Skeletal muscle tissue (tissue), 5 donors: ENCODE data around the gene PARL. TPM values are rescaled to one million over a fixed set of nuclear protein-coding genes. Genes with fewer than 3 reads are reported as not detected.

Experiments used
- H3K27ac ChIP-seq: one replicate; pipeline ENCODE4 v1.7.0; 2013; ENCODE audit warnings: mild to moderate bottlenecking, low read depth, low read length, inconsistent platforms
- H3K27me3 ChIP-seq, 3 donors: one replicate each; pipeline ENCODE4 v1.7.0; 2013; ENCODE audit warnings: low read length in 3 of 3; ENCODE audit not compliant: control insufficient read depth in 3 of 3, insufficient read depth in 3 of 3
- H3K36me3 ChIP-seq, 3 donors: one replicate each; pipeline ENCODE4 v1.7.0; 2013; ENCODE audit warnings: low read length in 3 of 3; ENCODE audit not compliant: control insufficient read depth in 3 of 3, insufficient read depth in 3 of 3
- H3K4me1 ChIP-seq, 3 donors: one replicate each; pipeline ENCODE4 v1.7.0; 2013; ENCODE audit warnings: low read length in 3 of 3, mild to moderate bottlenecking in 3 of 3; ENCODE audit not compliant: control insufficient read depth in 3 of 3, insufficient read depth in 3 of 3
- H3K4me3 ChIP-seq, 3 donors: one replicate each; pipeline ENCODE4 v1.7.0; 2013; ENCODE audit warnings: low read length in 3 of 3
- H3K9ac ChIP-seq, 3 donors: one replicate each; pipeline ENCODE4 v1.7.0; 2013; ENCODE audit warnings: low read length in 3 of 3, mild to moderate bottlenecking in 3 of 3, moderate library complexity in 2 of 3, low read depth in 1 of 3
- H3K9me3 ChIP-seq, 3 donors: one replicate each; pipeline ENCODE4 v1.7.0; 2013; ENCODE audit warnings: low read length in 3 of 3; ENCODE audit not compliant: control insufficient read depth in 3 of 3
- small RNA-seq: library from RNA; depleted of rRNA; stranded (forward); fragments of <200 nt; gene quantifications from one replicate; pipeline ENCODE3, GENCODE V24; 2014
- total RNA-seq: library from RNA; depleted of rRNA; stranded (reverse); fragments of >200 nt; gene quantifications from one replicate; pipeline ENCODE4 v1.2.3, GENCODE V29; 2014
- donor health status: Osteomylitis.

Gene PARL
- total RNA-seq, 1 donor from 2014 or later: 35.0 TPM

- Histone ChIP-seq H3K9ac (no peak overlapping the region), H3K36me3 (peaks cover 0 to 32% (median 32%) of the 10 kb centered on the region in 3 donors), H3K27ac (no peak overlapping the region), H3K9me3 (no peaks in the 10 kb centered on the region), H3K27me3 (no peaks in the 10 kb centered on the region), H3K4me3 (no peak overlapping the region), H3K4me1 (no peaks in the 10 kb centered on the region)
Measured at GRCh38 chr3:183782576-183783276, 102.0 kb downstream of the PARL start.

DNA sequence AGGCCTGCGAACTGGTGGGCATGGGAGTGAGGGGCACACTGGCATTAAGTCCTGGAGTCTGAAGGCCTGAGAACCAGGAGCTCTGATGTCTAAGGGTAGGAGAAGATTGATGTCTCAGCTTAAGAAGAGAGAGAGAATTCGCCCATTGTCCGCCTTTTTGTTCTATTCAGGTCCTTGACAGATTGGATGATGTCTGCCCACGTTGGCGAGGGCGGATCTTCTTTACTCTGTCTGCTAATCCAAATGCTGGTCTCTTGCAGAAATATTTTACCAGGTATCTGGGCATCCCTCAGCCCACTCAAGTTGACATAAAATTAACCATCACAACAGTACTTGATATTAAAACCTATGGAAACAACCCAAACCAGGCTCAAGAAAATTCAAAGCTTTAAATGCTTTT, 103.4 kb downstream of the PARL start:
- Histone ChIP-seq H3K27ac (no peak overlapping the region), H3K9ac (no peak overlapping the region), H3K4me1 (no peaks in the 10 kb centered on the region), H3K9me3 (no peaks in the 10 kb centered on the region), H3K4me3 (no peak overlapping the region), H3K36me3 (peaks cover 5 to 29% (median 24%) of the 10 kb centered on the region in 3 donors), H3K27me3 (no peaks in the 10 kb centered on the region)

DNA sequence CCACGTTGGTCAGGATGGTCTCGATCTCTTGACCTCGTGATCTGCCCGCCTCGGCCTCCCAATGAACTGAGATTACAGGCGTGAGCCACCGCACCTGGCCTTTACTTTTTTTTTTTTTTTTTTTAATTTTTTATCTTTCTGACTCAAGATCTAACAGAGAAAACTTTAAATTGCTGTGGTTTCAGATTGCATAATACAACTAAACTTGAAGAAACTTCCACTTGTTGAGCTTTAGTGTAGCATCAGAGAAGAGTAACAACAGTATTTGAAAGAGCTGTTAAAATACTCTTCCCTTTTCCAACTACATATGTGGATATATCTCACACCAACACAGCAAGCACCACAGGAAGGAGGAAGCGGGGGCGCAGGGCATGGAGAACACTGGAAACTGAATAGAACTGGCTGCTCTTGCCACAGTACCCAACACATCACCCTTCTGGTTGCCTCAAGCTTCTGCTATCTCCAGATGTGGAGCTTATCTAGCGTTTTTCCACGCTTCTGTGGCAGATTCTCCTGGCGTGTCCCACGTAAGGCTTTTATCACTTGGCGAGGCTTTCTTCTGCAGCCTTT, 104.7 kb downstream of the PARL start:
- H3K27ac ChIP-seq: no peak overlapping the region
- H3K36me3 ChIP-seq: peaks cover 5 to 29% (median 18%) of the 10 kb centered on the region in 3 donors
- H3K9ac ChIP-seq: no peak overlapping the region
- H3K27me3 ChIP-seq: no peaks in the 10 kb centered on the region
- peaks cover 0 to 6% (median 3%) of the 10 kb centered on the region in 3 donors for H3K4me1 ChIP-seq
- no peaks in the 10 kb centered on the region for H3K9me3 ChIP-seq
- no peak overlapping the region for H3K4me3 ChIP-seq

Small RNA genes lying within 50 kb of the gene (small RNA-seq; reads per million reads assigned to genes)
- gene MIR4448: not detected

Other genes starting within 250 kb of the PARL start
- gene KLHL24, start 249.3 kb downstream of the PARL start, total RNA-seq: 178 TPM
- 21.4 TPM for gene YEATS2, start 187.1 kb downstream of the PARL start, total RNA-seq
- gene MAP6D1, start 59.3 kb downstream of the PARL start, total RNA-seq: 14.1 TPM
- gene ABCC5, start 133.0 kb upstream of the PARL start, total RNA-seq: 17.7 TPM
- not detected for gene HTR3D, start 146.9 kb upstream of the PARL start, total RNA-seq
- gene HTR3C, start 168.2 kb upstream of the PARL start, total RNA-seq: not detected
- gene HTR3E, start 212.2 kb upstream of the PARL start, total RNA-seq: not detected